Activated CD8-positive, alpha-beta memory T cell treated with anti-CD3 and anti-CD28 coated beads, Interleukin-2, amount 50 U/mL, for 1 hour (primary cell): Measurements from ENCODE around the gene DUS3L.
A peak's percentile ranks its signal among the peaks of the same experiment; 100 is the strongest.

ENCODE experiments used
- DNase-seq: peaks from one replicate; pipeline ENCODE4 v3.0.0-alpha.2; 2020; ENCODE audit errors: extremely low read depth

DUS3L gene

DNA sequence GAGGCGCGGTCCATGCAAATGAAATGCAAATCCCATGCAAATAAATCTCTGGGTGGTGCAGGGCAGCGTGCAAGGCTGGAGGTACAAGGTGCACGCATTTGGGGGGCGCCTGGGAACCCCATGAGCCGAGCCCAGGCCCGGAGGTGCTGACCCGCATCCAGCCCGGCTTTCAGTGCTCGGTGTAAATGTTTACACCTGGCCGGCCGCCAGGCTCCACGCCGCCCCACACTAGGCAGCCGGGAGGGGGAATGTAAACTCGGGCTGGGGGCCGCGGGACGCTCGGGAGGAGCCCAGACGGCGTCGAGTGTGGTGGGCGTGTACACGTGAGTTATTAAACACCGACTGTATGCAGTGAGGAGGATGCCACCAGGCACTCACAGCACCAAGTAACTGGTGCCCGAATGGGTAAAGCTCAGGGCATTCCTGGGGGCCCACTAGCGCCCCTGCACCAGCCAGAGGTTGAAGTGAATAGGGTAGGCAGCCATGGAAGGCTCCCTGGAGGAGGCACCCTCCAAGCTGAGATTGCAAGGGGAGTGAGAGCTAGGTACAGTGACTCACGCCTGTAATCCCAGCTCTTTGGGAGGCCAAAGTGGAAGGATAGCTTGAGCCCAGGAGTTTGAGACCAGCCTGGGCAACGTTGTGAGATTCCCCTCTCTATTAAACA lies 31.4 kb upstream of the DUS3L start:
- no peak for DNase-seq

DNA sequence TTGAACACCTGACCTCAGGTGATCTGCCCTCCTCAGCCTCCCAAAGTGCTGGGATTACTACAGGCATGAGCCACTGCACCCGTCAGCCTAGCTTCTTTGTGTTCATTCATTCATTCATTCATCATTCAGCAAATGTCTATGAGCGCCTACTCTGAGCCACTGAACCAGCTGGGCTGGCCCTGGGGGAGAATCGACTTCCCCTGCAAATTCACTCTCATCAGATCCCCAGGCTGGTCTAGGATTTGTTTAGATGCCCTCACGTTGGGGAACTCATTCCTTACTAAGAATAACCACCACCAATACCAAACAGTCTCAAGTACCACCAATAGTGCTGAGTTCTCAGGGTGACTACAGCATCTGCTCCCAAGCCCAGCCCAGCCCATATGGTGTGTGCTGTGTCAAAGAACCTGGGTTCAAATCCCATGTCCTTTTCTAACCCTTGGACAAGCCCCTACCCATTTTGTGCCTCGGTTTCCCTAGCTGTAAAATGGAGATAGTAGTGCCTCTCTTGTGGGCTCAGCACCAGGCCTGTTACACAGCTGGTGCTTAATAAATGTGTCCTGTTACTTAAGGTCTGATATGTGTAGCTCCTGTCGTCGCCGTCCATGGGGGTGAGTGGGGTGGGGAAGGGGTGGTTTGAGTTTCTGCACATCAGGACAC lies 30.7 kb upstream of the DUS3L start:
- no peak for DNase-seq

DNA sequence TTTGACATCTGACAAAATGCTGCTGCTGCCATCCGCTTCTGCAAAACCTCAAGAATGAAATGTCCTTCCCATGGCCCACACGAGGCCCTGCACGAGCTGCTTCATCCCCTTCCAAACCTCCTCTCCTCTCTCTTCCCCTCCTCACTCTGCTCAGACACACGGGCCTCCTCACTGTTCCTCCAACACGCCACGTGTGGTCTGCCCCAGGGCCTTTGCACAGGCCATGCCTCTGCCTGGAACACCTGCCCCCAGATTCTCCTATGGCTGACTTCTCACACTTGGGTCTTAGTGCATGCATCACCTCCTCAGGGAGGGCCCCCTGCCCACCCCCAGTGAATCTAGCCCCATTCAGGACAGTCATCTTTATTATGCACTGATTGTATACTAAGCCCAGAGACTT lies 29.8 kb upstream of the DUS3L start:
- no peak for DNase-seq

DNA sequence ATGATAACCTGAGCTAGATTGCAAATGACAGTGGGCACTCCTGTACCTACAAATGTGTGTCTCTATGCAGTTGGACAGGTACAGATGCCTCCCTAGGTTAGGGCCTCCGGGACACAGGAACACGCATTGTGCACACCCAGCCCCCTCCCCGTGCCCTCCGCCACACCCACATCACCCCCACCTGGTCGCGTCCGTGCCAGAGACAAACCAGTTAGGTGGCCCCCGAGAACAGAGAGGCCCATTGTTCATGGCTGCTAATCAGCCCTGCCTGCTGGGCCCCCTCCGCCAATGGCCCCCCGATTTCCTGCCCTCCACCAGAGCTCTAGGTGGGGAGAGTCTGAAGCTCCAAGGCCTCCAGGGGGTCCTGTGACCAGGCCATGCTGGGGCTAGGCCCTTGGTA lies 27.6 kb upstream of the DUS3L start:
- DNase-seq = no peak

DNA sequence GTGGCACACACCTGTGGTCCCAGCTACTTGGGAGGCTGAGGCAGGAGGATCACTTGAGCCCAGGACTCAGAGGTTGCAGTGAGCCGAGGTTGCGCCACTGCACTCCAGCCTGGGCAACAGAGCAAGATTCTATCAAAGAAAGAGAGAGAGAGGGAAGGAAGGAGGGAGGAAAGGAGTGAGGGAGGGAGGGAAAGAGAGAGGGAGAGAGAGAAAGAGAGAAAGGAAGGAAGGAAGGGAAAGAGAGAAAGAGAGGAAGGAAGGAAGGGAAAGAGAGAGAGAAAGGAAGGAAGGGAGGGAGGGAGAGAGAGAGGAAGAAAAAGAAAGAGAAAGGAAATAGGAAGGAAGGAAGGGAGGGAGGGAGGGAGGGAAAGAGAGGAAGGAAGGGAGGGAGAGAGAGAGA lies 26.3 kb upstream of the DUS3L start:
- DNase-seq = no peak

DNA sequence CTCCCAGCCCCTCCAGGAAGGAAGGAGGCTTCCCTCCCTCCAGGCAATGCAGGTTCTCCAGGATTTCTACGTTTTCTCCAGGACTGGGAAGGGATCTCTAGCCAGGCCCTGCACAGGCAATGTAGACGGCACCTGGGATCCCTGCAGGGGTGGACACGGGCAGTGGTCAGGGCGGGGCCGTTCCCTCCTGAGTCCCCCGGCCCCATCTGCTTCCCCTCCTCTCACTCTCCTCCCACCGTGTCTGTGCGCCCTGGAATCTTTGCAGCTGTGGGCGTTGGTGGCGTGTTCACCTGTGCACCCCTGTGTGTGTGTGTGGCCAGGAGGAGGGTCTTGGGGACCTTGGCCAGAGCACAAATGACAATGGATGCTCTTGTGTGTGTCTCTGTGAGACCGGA lies 23.9 kb upstream of the DUS3L start:
- no peak for DNase-seq

DNA sequence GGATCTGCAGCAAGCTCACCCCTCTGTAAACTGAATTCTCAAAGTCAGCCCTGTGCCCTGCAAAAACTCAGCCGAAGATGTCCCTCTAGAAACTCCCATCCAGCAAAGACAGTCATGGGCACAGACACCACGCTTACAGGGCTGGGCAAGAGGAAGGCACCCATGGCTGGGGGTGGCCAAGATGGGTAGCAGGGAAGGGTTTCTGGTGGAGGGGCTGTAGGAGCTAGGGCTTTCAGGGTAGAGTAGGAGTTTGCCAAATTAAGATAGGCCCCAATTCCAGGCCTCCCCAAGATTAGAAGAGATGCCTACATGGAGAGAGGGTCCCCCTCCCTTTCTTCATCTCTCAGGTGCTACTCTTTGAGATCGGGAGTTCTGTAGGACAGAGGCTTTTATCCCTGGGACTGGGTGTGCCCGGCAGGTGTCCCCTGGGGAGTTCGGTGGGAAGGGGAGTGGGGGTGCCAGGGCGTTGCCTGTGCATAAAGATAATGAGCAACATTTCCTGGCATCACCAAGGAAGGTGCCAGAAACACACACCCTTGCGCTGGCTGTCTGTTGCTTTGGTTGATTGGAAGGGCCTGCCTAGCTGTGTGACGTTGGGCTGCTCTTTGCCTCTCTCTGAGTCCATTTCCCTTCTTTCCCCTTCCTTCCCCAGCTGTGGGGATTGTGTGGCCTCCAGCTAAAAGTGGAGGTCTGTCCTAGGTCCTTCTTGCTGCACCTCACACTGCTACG lies 23.3 kb upstream of the DUS3L start:
- no peak for DNase-seq

DNA sequence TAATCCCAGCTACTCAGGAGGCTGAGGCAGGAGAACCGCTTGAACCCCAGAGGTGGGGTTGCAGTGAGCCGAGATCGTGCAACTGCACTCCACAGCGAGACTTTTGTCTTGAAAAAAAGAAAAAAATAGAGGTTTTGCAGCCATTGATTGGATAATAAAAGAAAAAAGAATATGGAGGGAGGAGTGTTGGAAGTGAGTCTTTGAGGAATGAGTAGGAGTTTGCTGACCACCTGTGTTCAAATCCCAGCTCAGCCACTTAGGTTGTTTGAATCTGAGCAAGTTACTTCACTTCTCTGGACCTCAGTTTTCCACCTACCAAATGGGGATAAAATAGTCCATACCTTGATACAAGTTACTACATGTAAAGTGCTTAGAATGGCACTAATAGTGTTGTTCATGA lies 20.2 kb upstream of the DUS3L start:
- DNase-seq = no peak

DNA sequence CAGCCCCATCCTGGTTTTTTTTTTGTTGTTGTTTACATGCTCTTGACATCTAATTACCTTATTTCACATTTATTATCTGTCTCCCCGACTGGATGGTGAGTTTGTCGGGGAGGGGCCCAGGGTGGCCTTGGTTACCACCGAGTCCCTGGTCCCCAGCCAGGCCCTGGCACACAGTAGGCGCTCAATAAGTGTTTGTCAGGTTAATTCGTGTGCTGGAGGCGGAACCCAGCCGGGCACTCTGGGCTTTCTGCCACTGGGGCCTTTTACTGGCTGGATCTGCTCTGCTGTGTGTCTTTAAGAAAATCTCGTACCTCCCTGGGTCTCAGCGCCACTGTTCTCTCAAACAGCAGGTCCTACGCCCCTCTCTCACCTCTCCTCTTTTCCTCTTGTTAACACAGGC lies 18.5 kb upstream of the DUS3L start:
- no peak for DNase-seq

DNA sequence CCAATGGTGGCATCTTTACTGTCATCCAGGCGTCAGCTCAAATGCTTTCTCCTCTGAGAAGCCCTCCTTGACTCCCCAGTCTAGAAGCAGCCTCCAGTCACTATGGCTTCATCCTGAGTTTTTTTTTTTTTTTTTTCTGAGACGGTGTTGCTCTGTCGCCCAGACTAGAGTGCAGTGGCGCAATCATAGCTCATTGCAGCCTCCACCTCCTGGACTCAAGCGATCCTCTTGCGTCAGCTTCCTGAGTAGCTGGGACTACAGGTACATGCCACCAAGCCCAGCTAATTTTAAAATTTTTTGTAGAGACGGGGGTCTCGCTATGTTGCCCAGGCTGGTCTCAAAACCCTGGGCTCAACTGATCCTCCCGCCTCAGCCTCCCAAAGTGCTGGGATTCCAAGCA lies 18.1 kb upstream of the DUS3L start:
- no peak for DNase-seq

DNA sequence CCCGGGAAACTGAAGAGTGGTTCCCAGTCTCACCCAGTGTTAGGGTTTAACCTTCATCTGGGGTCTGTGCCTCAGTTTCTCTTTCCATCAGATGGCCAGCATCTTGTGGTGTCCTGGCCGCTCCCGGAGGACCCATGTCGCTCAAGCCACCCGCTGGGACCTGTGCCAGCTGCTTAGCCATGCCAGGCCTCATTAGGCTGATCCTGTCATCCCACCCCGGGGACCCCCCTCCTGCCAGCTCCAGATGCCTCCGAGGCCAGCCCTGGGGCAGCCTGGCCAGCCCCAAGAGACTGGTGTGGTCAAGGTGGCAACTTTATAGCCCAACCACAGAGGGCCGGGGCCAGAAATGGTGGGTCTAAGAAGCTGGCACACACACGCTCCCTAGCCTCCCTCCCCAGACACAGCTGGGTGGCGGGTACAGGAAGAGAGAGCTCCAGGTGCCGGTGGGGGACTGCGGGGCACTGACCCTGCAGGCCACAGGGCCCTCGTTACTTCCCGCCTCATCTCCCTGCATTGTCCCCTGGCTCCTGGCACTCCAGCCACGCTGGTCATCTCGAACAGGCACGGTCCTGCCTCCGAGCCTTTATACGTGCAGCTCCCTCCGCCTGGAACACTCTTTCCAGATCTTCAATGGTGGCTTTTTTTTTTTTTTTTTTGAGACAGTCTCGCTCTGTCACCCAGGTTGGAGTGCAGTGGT lies 17.3 kb upstream of the DUS3L start:
- DNase-seq = no peak

DNA sequence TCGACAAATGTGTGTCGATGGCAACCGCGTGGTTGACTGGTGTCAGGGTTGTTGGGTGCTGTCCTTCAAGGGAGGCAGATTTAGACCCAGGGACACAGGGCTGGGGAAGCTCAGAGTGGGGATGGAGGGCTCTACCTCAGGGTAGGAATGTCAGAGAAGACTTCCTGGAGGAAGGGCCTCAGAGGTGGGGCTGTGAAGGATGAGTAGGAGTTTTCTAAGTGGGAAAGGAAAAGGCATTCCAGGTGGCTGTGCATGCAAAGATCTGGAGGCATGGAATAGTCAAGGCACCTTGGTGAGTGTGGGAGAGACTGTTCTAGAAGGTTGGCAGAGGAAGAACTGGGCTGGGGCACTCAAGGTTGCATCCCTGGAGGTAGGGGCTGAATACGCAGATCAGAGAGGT lies 15.9 kb upstream of the DUS3L start:
- DNase-seq = no peak

DNA sequence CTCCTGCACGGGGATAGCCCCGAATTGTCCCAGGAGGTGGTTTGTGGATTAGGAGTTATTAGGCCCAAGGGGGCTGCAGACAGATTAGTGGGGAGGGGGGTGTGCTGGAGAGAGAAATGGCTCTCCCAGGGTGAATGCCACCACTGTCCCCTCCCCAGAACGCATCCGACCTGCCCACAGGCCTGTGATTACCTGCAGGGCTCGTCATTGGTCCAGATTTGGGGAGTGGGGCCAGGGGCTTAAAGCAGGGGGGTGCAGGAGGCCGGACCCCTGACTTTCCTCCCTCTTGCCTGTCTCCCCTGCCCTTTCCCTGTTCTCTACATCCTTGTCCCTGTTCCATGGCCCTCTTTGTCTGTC lies 15.1 kb upstream of the DUS3L start:
- DNase-seq = no peak

DNA sequence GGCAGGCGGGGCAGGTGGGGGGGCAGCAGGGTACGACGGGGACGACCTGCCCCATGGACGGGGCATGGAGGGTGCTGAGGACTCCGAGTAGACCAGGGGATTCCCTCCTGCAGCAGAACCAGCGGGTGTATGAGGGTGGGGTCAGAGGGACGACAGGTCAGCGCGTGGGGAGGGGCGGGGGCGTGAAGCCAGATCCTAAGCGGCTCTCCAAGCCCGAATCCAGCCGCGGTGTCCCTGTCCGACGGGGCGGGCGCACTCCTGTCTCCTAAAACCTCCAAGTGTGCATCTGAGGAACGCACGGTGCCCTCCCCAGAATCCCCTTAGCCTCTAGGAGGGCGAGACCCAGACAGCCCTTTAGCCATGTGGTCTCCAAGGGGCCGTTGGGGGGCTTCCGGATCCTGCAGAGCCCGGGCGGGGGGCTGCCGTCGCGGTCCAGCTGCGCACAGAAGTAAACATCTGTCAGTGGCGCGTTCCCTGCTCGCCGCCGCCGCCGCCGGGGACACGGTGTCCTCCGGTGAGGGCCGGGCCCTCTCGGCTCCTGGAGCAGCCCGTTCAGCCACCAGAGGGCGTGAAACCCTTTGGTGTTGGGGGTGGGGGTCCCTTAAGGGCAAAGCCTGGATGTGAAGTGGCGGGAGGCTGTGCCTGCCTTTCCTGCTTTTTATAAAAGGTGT lies 14.6 kb upstream of the DUS3L start:
- no peak for DNase-seq

DNA sequence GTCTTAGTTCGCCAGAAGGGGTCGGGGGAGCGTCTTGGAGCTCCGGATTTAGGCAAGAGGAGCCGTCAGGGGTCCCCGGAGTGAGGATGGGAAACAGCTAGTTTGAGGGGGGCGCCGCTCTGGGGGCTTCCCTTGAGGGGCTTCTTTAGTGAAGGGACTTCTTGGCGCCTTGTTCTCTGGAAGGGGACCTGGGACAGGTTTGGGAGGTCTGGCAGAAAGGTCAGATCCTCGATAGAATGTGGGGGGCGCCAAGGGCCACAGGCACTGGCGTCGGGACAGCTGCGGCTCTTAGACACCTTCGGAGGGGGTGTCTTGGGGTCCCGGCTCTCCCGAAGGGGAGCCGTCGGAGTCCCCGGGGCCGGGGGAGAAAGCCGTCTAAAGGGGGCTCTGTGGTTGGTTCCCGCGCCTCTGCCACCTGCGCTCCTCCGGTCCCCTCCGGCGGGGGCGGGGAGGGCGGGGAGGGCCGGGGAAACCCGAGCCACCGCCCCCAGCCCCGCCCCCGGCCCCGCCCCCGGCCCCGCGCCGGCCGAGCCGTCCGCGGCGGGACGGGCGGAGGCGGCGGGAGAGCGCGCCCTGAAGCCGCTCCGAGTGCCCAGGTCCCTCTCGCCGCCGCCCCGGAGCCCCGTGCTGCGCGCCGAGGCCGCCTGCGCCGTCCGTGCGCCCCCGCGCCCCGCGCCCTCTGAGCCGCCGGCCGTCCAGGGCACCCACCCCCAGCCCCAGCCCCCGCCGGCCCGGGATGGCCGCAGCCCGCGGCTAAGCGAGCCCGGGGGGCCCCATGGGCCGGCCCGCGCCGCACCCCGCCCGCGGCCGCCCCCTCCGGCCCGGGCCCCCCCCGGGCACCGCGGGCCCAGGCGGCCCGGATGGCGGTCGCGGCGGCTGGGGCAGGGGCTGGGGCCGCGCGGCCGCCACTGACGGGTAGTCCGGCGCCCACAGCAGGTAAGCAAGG lies 13.8 kb upstream of the DUS3L start, which contains the start of gene NRTN:
NRTN (plus strand) TSS at position 552 of the 946 bp plus-strand sequence. CDS start 19,099 bp downstream, outside the sequence.
- no peak for DNase-seq

DNA sequence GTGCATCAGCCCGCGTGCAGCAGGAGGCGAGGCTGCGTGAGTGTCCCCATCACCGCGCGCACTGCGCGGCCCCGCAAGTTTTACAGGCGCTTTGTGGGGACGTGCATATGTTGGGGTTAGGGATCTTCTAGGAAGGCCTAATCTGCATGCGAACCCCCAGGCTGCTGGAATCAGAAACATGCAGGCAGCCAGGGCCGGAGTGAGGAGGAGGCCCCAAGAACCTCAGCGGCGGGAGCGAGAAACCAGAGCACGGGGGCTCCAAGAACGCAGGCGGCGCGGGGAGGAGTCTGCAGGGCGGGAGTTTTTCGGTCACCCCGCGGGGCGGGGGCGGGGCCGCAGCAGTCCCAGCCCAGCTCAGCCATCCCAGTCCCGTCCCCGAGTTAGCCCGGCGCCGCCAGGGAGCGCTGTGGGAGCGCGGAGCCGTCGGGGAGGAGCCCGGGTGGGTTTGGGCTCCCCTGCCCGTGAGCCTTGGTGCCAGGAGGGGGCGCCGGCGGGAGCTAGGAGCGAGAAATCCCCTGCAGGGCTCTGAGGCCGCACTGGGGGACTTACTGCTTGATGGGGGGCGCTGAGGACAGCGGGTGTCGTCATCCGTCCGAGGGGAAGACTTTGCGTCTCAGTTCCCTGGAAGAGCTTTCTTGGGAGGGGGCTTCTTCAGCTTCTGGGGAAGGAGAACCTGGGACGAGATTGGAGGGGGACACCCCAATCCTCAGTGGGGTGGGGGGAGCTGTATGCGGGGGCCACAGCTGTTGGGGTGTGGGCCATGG lies 13.0 kb upstream of the DUS3L start:
- DNase-seq = peak; percentile 69

DNA sequence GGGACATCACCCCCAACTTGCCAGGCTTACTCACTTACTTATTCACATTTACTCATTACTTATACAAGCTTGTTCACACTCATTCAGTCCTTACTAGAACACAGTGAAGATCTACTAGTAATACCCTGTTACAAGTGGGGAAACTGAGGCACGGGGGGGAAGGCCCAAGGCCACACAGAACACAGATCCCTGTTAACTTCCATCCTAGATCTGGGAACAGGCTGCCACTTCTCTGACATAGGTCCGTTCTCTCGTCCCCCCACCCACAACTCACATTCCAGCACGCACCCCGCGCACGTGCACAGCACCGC lies 12.4 kb upstream of the DUS3L start:
- DNase-seq = no peak

DNA sequence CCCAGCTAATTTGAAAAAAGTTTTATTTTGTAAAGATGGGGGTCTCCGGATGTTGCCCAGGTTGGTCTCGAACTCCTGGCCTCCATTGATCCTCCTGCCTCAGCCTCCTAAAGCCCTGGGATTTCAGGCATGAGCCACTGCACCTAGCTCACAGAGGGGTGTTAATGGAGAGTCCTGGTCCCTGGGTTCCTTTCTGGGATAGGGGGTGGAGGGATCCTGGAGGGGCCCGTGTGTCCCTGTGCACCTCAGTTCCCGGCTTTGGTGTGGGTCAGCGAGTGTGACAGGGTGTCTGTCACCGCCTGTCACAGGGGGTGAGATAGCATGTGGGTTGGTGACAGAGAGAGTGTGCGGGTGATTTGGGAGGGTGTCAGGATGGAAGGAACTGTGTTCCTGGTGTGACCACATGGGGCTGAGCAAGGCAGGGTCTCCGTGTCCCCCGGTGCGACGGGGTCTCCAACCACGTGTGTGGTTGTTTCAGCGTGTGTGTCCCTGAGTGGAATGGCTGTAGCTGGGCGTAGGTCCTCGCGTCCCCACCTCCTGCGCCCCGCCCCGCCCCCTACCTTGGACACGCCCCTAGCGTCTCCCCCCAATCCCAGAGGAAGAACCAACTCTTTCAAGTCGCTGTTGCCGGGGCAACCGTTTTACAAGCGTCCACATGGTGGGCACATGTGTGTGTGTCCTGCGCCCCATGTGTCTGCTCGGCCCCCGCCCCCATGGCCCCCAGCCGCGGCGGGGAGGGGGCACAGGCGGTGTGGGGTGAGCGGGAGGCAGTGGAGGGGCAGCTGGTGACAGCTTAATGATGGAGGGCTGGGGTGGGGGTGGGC lies 11.0 kb upstream of the DUS3L start:
- no peak for DNase-seq
